ENCODE data around the gene DUSP22. TPM values are rescaled to one million over a fixed set of nuclear protein-coding genes. Genes with fewer than 3 reads are reported as not detected.

Gene DUSP22
- polyA plus RNA-seq, 1 of the 3 experiments (the other 2 are of a cell fraction), result 6.8 TPM

GRCh38 chr6:323730-324088 is 31.4 kb downstream of the DUSP22 start:
- H3K27ac ChIP-seq (ENCODE audit: low read depth in 2 of 2, low read length in 1 of 2), result no peak overlapping the region
- H3K79me2 ChIP-seq (ENCODE audit: insufficient read depth), result no peaks in the 10 kb centered on the region
- no peaks in the 10 kb centered on the region for H3F3A ChIP-seq (replicated peaks; ENCODE audit: insufficient read depth)
- H4K20me1 ChIP-seq (ENCODE audit: insufficient read depth), result 0 out of 2 replicates have a peak, but pooled peaks cover 4% of the 10 kb centered on the region
- 53% methylated on average over 4 of the region's 4 CpGs for WGBS (ENCODE audit: low lambda C conversion rate)
- peaks cover 26% of the 10 kb centered on the region for H3K27me3 ChIP-seq (ENCODE audit: insufficient read depth)
- no peak overlapping the region for H2AFZ ChIP-seq (ENCODE audit: low read depth)
- no peak overlapping the region for H3K4me2 ChIP-seq
- ChIA-PET CTCF (interaction anchor here (0.6 to 1.0 kb wide), 2 partner anchors 16 to 926 kb away, joined by 3 read pairs; no protein-coding TSS in a partner anchor), POLR2A (no interaction called here)
- no peaks in the 10 kb centered on the region; a peak in 2 of 4 replicates for H3K4me1 ChIP-seq (ENCODE audit: control insufficient read depth in 1 of 2, insufficient read depth in 2 of 2, low read depth in 1 of 2, low read length in 1 of 2)
- TF ChIP-seq, protein P1, sequence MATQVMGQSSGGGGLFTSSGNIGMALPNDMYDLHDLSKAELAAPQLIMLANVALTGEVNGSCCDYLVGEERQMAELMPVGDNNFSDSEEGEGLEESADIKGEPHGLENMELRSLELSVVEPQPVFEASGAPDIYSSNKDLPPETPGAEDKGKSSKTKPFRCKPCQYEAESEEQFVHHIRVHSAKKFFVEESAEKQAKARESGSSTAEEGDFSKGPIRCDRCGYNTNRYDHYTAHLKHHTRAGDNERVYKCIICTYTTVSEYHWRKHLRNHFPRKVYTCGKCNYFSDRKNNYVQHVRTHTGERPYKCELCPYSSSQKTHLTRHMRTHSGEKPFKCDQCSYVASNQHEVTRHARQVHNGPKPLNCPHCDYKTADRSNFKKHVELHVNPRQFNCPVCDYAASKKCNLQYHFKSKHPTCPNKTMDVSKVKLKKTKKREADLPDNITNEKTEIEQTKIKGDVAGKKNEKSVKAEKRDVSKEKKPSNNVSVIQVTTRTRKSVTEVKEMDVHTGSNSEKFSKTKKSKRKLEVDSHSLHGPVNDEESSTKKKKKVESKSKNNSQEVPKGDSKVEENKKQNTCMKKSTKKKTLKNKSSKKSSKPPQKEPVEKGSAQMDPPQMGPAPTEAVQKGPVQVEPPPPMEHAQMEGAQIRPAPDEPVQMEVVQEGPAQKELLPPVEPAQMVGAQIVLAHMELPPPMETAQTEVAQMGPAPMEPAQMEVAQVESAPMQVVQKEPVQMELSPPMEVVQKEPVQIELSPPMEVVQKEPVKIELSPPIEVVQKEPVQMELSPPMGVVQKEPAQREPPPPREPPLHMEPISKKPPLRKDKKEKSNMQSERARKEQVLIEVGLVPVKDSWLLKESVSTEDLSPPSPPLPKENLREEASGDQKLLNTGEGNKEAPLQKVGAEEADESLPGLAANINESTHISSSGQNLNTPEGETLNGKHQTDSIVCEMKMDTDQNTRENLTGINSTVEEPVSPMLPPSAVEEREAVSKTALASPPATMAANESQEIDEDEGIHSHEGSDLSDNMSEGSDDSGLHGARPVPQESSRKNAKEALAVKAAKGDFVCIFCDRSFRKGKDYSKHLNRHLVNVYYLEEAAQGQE (IDR thresholded peaks at IDR 0.05; ENCODE audit: low read depth, low read length), result no peak
- TF ChIP-seq MEF2A (IDR thresholded peaks at IDR 0.05; ENCODE audit: borderline replicate concordance, low read depth), result no peak
- no peak overlapping the region for H3K9ac ChIP-seq
- DNase-seq, result no peak
- no peaks in the 10 kb centered on the region for H3K9me3 ChIP-seq
- H3K4me3 ChIP-seq (ENCODE audit: low read depth in 2 of 2, low read length in 1 of 2), result no peak overlapping the region
- H3K9me2 ChIP-seq, result no peaks in the 10 kb centered on the region
- no peaks in the 10 kb centered on the region for H3K36me3 ChIP-seq (replicated peaks in 1 of 2; ENCODE audit: control insufficient read depth in 1 of 2, insufficient read depth in 2 of 2, low read length in 1 of 2)

- H2AFZ ChIP-seq (ENCODE audit: low read depth), result no peak overlapping the region
- no peaks in the 10 kb centered on the region for H3K9me2 ChIP-seq
- no peak overlapping the region for H3K9ac ChIP-seq
- H3K4me1 ChIP-seq (ENCODE audit: control insufficient read depth in 1 of 2, insufficient read depth in 2 of 2, low read depth in 1 of 2, low read length in 1 of 2), result no peaks in the 10 kb centered on the region; a peak in 2 of 4 replicates
- no peak overlapping the region for H3K4me3 ChIP-seq (ENCODE audit: low read depth in 2 of 2, low read length in 1 of 2)
- POLR2A ChIA-PET, result no interaction called here
- H4K20me1 ChIP-seq (ENCODE audit: insufficient read depth), result 0 out of 2 replicates have a peak, but pooled peaks cover 4% of the 10 kb centered on the region
- DNase-seq, result no peak
- H3K9me3 ChIP-seq, result no peaks in the 10 kb centered on the region
- no peaks in the 10 kb centered on the region for H3K79me2 ChIP-seq (ENCODE audit: insufficient read depth)
- TF ChIP-seq ELF1 (IDR thresholded peaks at IDR 0.05), result no peak
- TF ChIP-seq TCF12 (IDR thresholded peaks at IDR 0.05), result no peak
- no peak for TF ChIP-seq POLR2AphosphoS5 (IDR thresholded peaks at IDR 0.05; ENCODE audit: low read depth, low read length)
- TF ChIP-seq ZBTB33 (IDR thresholded peaks at IDR 0.05; ENCODE audit: borderline replicate concordance, low read depth), result no peak
- no peak for TF ChIP-seq NFIC (IDR thresholded peaks at IDR 0.05; ENCODE audit: borderline replicate concordance)
- no peak for TF ChIP-seq RAD21 (IDR thresholded peaks at IDR 0.05; ENCODE audit: low read length)
- TF ChIP-seq MEF2A (IDR thresholded peaks at IDR 0.05; ENCODE audit: borderline replicate concordance, low read depth), result no peak
- TF ChIP-seq GABPA (IDR thresholded peaks at IDR 0.05; ENCODE audit: low read depth), result no peak
- no peak for TF ChIP-seq NRF1 (IDR thresholded peaks at IDR 0.05; ENCODE audit: low read depth, low read length)
- TF ChIP-seq PBX3 (IDR thresholded peaks at IDR 0.05), result no peak
- TF ChIP-seq RFX5 (IDR thresholded peaks at IDR 0.05; ENCODE audit: low read length), result no peak
- TF ChIP-seq SIN3A (IDR thresholded peaks at IDR 0.05; ENCODE audit: borderline replicate concordance, low read depth, low read length), result no peak
- WGBS (ENCODE audit: low lambda C conversion rate), result 55% methylated on average over 19 of the region's 19 CpGs
- H3K27ac ChIP-seq (ENCODE audit: low read depth in 2 of 2, low read length in 1 of 2), result no peak overlapping the region
- no peaks in the 10 kb centered on the region for H3F3A ChIP-seq (replicated peaks; ENCODE audit: insufficient read depth)
- H3K36me3 ChIP-seq (replicated peaks in 1 of 2; ENCODE audit: control insufficient read depth in 1 of 2, insufficient read depth in 2 of 2, low read length in 1 of 2), result no peaks in the 10 kb centered on the region
- no peak overlapping the region for H3K4me2 ChIP-seq
- CTCF ChIA-PET, result interaction anchor here (0.6 to 1.0 kb wide), 2 partner anchors 17 to 926 kb away, joined by 3 read pairs; no protein-coding TSS in a partner anchor
- H3K27me3 ChIP-seq (ENCODE audit: insufficient read depth), result peaks cover 32% of the 10 kb centered on the region
Measured at GRCh38 chr6:324116-324728, 31.9 kb downstream of the DUSP22 start.
